Fibroblast of pulmonary artery (primary cell): Measurements from ENCODE around the gene TAF11L10.
"Not testable (repeated sequence)": the region's sequence is repeated elsewhere in the genome, so short reads cannot be mapped to it uniquely, and the experiment has no call there.

Experiments
- DNase-seq: peaks from one replicate; pipeline ENCODE4 v3.0.0-alpha.2; 2010; ENCODE audit warnings: low read depth
- H3K4me3 ChIP-seq: replicated peaks from 2 replicates; pipeline ENCODE4 v1.5.1; 2011; ENCODE audit warnings: low read depth, mild to moderate bottlenecking, control low read depth, low read length, moderate library complexity
- TF ChIP-seq, protein P1 (sequence below): IDR thresholded peaks from 2 replicates; pipeline ENCODE4 v1.5.1; 2011; ENCODE audit warnings: mild to moderate bottlenecking, control low read depth, low read length, inconsistent platforms; ENCODE audit errors: missing control alignments

TAF11L10 gene

GRCh38 chr5:17604951-17605350 is 7.3 kb upstream of the TAF11L10 start:
- DNase-seq = no peak
- H3K4me3 ChIP-seq = no peak overlapping the region
- TF ChIP-seq, protein P1, sequence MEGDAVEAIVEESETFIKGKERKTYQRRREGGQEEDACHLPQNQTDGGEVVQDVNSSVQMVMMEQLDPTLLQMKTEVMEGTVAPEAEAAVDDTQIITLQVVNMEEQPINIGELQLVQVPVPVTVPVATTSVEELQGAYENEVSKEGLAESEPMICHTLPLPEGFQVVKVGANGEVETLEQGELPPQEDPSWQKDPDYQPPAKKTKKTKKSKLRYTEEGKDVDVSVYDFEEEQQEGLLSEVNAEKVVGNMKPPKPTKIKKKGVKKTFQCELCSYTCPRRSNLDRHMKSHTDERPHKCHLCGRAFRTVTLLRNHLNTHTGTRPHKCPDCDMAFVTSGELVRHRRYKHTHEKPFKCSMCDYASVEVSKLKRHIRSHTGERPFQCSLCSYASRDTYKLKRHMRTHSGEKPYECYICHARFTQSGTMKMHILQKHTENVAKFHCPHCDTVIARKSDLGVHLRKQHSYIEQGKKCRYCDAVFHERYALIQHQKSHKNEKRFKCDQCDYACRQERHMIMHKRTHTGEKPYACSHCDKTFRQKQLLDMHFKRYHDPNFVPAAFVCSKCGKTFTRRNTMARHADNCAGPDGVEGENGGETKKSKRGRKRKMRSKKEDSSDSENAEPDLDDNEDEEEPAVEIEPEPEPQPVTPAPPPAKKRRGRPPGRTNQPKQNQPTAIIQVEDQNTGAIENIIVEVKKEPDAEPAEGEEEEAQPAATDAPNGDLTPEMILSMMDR = no peak

DNA sequence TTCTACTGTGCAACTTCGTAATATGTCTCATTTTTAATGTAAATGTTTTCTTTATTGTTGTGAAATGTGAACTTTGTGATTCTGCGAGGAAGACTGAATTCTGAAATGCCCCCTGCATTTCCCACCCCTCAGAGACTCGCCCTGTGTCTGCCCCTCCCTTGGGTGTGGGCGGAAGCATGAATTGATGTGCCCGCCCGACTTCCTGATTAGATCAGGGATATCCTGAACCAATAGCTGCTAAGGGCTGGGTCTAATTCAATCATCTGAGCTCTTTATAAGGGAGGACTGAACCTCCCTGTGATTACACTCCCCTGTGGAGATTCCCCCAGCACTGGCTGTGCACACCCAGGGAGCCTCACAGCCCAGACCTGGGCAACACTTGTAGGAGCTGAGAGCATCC is 6.3 kb upstream of the TAF11L10 start, which contains the start of gene TAF11L11:
TSS of gene TAF11L11 (plus strand) at position 304 of the 400 bp plus-strand sequence.
- not testable (repeated sequence) for H3K4me3 ChIP-seq, DNase-seq

DNA sequence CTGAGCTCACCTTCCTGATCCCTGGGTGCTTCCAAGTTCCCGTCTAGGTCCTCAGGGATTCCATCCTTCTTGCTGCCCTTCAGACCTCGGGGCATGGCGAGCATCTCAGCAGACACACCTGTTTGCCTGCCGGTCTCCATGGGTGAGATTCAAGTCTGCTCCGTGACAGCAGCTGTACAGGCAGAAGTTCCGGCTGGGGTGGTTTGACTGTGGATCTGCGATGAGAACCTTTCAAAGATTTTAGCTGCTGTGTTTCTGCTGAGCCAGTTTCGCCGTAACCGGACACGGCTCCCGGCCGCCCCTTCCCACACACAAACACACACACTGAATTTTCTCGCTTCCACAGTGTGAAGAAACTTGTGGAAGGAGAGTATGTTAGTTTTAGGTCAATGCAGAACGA is 3.4 kb downstream of the TAF11L10 start, which contains the start of gene TAF11L9:
TSS of gene TAF11L9 (minus strand) at position 140 of the 400 bp plus-strand sequence.
- not testable (repeated sequence) for DNase-seq, H3K4me3 ChIP-seq

DNA sequence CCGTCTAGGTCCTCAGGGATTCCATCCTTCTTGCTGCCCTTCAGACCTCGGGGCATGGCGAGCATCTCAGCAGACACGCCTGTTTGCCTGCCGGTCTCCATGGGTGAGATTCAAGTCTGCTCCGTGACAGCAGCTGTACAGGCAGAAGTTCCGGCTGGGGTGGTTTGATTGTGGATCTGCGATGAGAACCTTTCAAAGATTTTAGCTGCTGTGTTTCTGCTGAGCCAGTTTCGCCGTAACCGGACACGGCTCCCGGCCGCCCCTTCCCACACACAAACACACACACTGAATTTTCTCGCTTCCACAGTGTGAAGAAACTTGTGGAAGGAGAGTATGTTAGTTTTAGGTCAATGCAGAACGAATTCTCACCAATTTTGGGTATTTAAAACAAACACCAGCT is 6.8 kb downstream of the TAF11L10 start, which contains the start of gene TAF11L8:
TSS of gene TAF11L8 (minus strand) at position 101 of the 400 bp plus-strand sequence.
- DNase-seq, H3K4me3 ChIP-seq: not testable (repeated sequence)

- not testable (repeated sequence) for DNase-seq, H3K4me3 ChIP-seq
These were observed 12.0 kb downstream of the TAF11L10 start, which contains the start of gene TAF11L7 for GRCh38 chr5:17585658-17586057. TSS of gene TAF11L7 (minus strand) at chr5:17585758.
